ENCODE results near the gene IMPA2.
"Not testable (repeated sequence)": the region's sequence is repeated elsewhere in the genome, so short reads cannot be mapped to it uniquely, and the experiment has no call there.

Gene IMPA2

GRCh38 chr18:11981192-11981542 lies at the start of gene IMPA2:
TSS of gene IMPA2 (plus strand) at chr18:11981507. CDS start at chr18:11981670, 163 bp downstream.
- peak; percentile 98 for DNase-seq (ENCODE audit: low spot score)

GRCh38 chr18:11932393-11932792 lies 48.9 kb upstream of the IMPA2 start:
- no peak for DNase-seq (ENCODE audit: low spot score)

GRCh38 chr18:11937874-11938478 lies 43.3 kb upstream of the IMPA2 start:
- peak; percentile 77 for DNase-seq (ENCODE audit: low spot score)

- no peak for DNase-seq (ENCODE audit: low spot score)
Measured at GRCh38 chr18:11940956-11941355, 40.4 kb upstream of the IMPA2 start.

GRCh38 chr18:11943551-11943950 lies 37.8 kb upstream of the IMPA2 start:
- no peak for DNase-seq (ENCODE audit: low spot score)

- no peak for DNase-seq (ENCODE audit: low spot score)
Measured at GRCh38 chr18:11944252-11944651, 37.1 kb upstream of the IMPA2 start.

- DNase-seq (ENCODE audit: low spot score) = no peak
Measured at GRCh38 chr18:11944786-11945185, 36.5 kb upstream of the IMPA2 start.

GRCh38 chr18:11945834-11946659 lies 35.3 kb upstream of the IMPA2 start:
- DNase-seq (ENCODE audit: low spot score) = not testable (repeated sequence)

GRCh38 chr18:11946756-11947155 lies 34.6 kb upstream of the IMPA2 start:
- DNase-seq (ENCODE audit: low spot score) = no peak

- peak; percentile 84 for DNase-seq (ENCODE audit: low spot score)
Measured at GRCh38 chr18:11947214-11948191, 33.8 kb upstream of the IMPA2 start.

- DNase-seq (ENCODE audit: low spot score) = no peak
Measured at GRCh38 chr18:11948852-11949523, 32.3 kb upstream of the IMPA2 start.

GRCh38 chr18:11950824-11951223 lies 30.5 kb upstream of the IMPA2 start:
- DNase-seq (ENCODE audit: low spot score) = no peak

GRCh38 chr18:11951390-11951851 lies 29.9 kb upstream of the IMPA2 start:
- DNase-seq (ENCODE audit: low spot score) = no peak

- no peak for DNase-seq (ENCODE audit: low spot score)
Measured at GRCh38 chr18:11953113-11953512, 28.2 kb upstream of the IMPA2 start.

GRCh38 chr18:11955239-11956029 lies 25.9 kb upstream of the IMPA2 start:
- DNase-seq (ENCODE audit: low spot score) = peak; percentile 81

GRCh38 chr18:11956371-11957308 lies 24.7 kb upstream of the IMPA2 start:
- DNase-seq (ENCODE audit: low spot score) = no peak

- DNase-seq (ENCODE audit: low spot score) = no peak
Measured at GRCh38 chr18:11957636-11958035, 23.7 kb upstream of the IMPA2 start.

GRCh38 chr18:11959651-11960050 lies 21.7 kb upstream of the IMPA2 start:
- not testable (repeated sequence) for DNase-seq (ENCODE audit: low spot score)

- no peak for DNase-seq (ENCODE audit: low spot score)
Measured at GRCh38 chr18:11960743-11961380, 20.4 kb upstream of the IMPA2 start.
